Neuronal stem cell (in vitro differentiated cells): ENCODE data around the gene RPLP2.

Experiments used
- DNase-seq: peaks from one replicate; pipeline ENCODE4 v3.0.0-alpha.2; 2013; ENCODE audit warnings: low spot score
- H2AFZ ChIP-seq: one replicate; pipeline ENCODE4 v1.6.1; 2013; ENCODE audit warnings: mild to moderate bottlenecking, low read length, inconsistent platforms
- H2AK5ac ChIP-seq: 2 replicates; pipeline ENCODE4 v1.6.1; 2013; ENCODE audit warnings: low read depth, mild to moderate bottlenecking, inconsistent platforms, low read length, moderate library complexity, mixed read lengths
- H2BK120ac ChIP-seq: 2 replicates; pipeline ENCODE4 v1.6.1; 2013; ENCODE audit warnings: low read depth, mild to moderate bottlenecking, inconsistent platforms, low read length, moderate library complexity, mixed read lengths
- H2BK12ac ChIP-seq: one replicate; pipeline ENCODE4 v1.6.1; 2013; ENCODE audit warnings: low read length, inconsistent platforms
- H2BK15ac ChIP-seq: 2 replicates; pipeline ENCODE4 v1.6.1; 2013; ENCODE audit warnings: mild to moderate bottlenecking, low read length, inconsistent platforms, mixed read lengths
- H2BK5ac ChIP-seq: one replicate; pipeline ENCODE4 v1.6.1; 2013; ENCODE audit warnings: inconsistent platforms, mild to moderate bottlenecking, low read length, moderate library complexity
- H3K14ac ChIP-seq: one replicate; pipeline ENCODE4 v1.6.1; 2013; ENCODE audit warnings: low read length, inconsistent platforms
- H3K18ac ChIP-seq: 2 replicates; pipeline ENCODE4 v1.6.1; 2013; ENCODE audit warnings: low read length, inconsistent platforms
- H3K23ac ChIP-seq: 2 replicates; pipeline ENCODE4 v1.6.1; 2013; ENCODE audit warnings: low read depth, mild to moderate bottlenecking, mixed read lengths, low read length, inconsistent platforms; ENCODE audit not compliant: poor library complexity
- H3K27ac ChIP-seq: replicated peaks from 3 replicates; pipeline ENCODE4 v1.5.1; 2013; ENCODE audit warnings: low read length, inconsistent platforms
- H3K27me3 ChIP-seq, 3 experiments: 2 replicates each; pipeline ENCODE4 v1.6.1; 2013; ENCODE audit warnings: low read length in 3 of 3, mild to moderate bottlenecking in 2 of 3, inconsistent platforms in 1 of 3, low read depth in 1 of 3, mixed read lengths in 1 of 3, moderate library complexity in 1 of 3; ENCODE audit not compliant: control insufficient read depth in 3 of 3, insufficient read depth in 3 of 3
- H3K36me3 ChIP-seq, 2 donors: replicated peaks in 1 of 2; 2 replicates each; pipeline ENCODE4 v1.6.1; 2013; ENCODE audit warnings: low read length in 2 of 2; ENCODE audit not compliant: control insufficient read depth in 2 of 2, insufficient read depth in 2 of 2
- H3K4ac ChIP-seq: 2 replicates; pipeline ENCODE4 v1.6.1; 2013; ENCODE audit warnings: inconsistent platforms, mild to moderate bottlenecking, low read length, moderate library complexity
- H3K4me1 ChIP-seq, 2 donors: 1 replicate in 1 of 2; 2 replicates in 1 of 2; pipeline ENCODE4 v1.6.1; 2013; ENCODE audit warnings: low read length in 2 of 2, low read depth in 1 of 2; ENCODE audit not compliant: control insufficient read depth in 2 of 2, insufficient read depth in 1 of 2
- H3K4me2 ChIP-seq: one replicate; pipeline ENCODE4 v1.6.1; 2013; ENCODE audit warnings: mild to moderate bottlenecking, low read length, inconsistent platforms; ENCODE audit not compliant: insufficient read depth, poor library complexity, severe bottlenecking
- H3K4me3 ChIP-seq, 2 donors: 2 replicates each; pipeline ENCODE4 v1.5.1; 2013; ENCODE audit warnings: low read length in 2 of 2, mild to moderate bottlenecking in 2 of 2, inconsistent platforms in 1 of 2, moderate library complexity in 1 of 2
- H3K79me1 ChIP-seq: one replicate; pipeline ENCODE4 v1.6.1; 2013; ENCODE audit warnings: low read depth, mild to moderate bottlenecking, inconsistent platforms, low read length, moderate library complexity
- H3K9ac ChIP-seq: one replicate; pipeline ENCODE4 v1.6.1; 2013; ENCODE audit warnings: mild to moderate bottlenecking, low read depth, low read length, inconsistent platforms; ENCODE audit not compliant: poor library complexity
- H3K9me3 ChIP-seq, 2 donors: replicated peaks in 1 of 2; 2 replicates each; pipeline versions ENCODE3 to v1.6.1; 2013; ENCODE audit warnings: low read length in 2 of 2, mild to moderate bottlenecking in 2 of 2, inconsistent platforms in 1 of 2, low read depth in 1 of 2, mixed read lengths in 1 of 2, moderate library complexity in 1 of 2; ENCODE audit not compliant: control insufficient read depth in 2 of 2, insufficient read depth in 1 of 2
- H4K8ac ChIP-seq: one replicate; pipeline ENCODE4 v1.6.1; 2013; ENCODE audit warnings: low read depth, mild to moderate bottlenecking, inconsistent platforms, low read length, moderate library complexity
- H4K91ac ChIP-seq: one replicate; pipeline ENCODE4 v1.6.1; 2013; ENCODE audit warnings: low read length, low read depth, mild to moderate bottlenecking, inconsistent platforms; ENCODE audit not compliant: poor library complexity
- WGBS, 2 donors: extraction: QIAGEN DNeasy Blood & Tissue Kit; methylation state at CpG; one replicate each; pipeline ENCODE4 v1.1.7; 2013; ENCODE audit warnings: missing lambda C conversion rate in 2 of 2, mixed read lengths in 1 of 2; ENCODE audit not compliant: insufficient read length in 2 of 2, insufficient replicate concordance in 1 of 2; ENCODE audit errors: extremely low coverage in 2 of 2; 5-methylcytosine and 5-hydroxymethylcytosine counted together

Gene RPLP2

DNA sequence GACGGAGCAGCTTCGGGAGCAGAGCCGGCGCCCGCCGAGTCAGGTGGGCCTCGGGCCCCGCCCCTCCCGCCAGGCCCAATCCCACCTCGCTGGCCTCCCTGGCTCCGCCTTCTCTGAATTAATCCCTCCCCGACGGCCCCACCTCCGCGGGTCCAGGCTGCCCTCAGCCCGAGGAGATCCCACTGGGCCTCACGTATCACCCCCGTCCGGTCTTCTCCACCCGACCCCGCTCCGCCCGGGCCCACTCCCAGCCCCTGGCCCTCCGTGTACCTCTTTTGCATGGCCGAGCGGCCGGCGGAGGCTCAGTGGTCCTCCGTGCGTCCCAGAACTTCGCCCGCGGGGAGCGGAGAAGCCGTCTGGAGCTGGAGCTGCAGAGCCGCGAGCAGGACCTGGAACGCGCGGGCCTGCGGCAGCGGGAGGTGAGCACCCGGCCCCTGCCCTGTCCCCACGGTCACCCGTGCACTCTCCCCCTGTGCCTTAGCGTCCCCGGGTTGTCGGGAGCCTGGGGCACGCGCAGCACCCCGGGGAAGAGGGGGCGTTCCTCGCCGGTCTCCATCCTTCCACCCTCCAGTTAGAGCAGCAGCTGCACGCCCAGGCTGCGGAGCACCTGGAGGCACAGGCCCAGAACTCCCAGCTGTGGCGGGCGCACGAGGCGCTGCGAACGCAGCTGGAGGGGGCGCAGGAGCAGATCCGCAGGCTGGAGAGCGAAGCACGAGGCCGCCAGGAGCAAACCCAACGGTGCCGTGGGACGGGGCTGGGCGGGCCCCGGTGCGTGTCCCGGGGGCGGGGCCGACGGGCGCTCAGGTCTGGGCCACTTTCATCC is 20.7 kb downstream of the RPLP2 start:
- Histone ChIP-seq H3K9ac (peak overlapping the region; percentile 94), H3K4me1 (peaks cover 53 to 59% of the 10 kb centered on the region in 2 donors), H3K9me3 (peaks cover 0 to 3% of the 10 kb centered on the region in 2 donors), H3K4me3 (peak overlapping the region; percentile 45 to 73), H3K79me1 (peaks cover 10% of the 10 kb centered on the region), H3K14ac (peak overlapping the region; percentile 94), H3K4ac (no peak overlapping the region), H2AFZ (peak overlapping the region; percentile 80), H3K18ac (peak overlapping the region; percentile 99), H2AK5ac (peak overlapping the region; percentile 43), H2BK12ac (peak overlapping the region; percentile 94), H4K91ac (no peak overlapping the region), H2BK120ac (peak overlapping the region; percentile 96), H4K8ac (no peak overlapping the region), H3K36me3 (peaks cover 0 to 8% of the 10 kb centered on the region in 2 donors), H3K27ac (no peak overlapping the region), H3K27me3 (peaks cover 9 to 55% (median 18%) of the 10 kb centered on the region in 3 experiments), H3K4me2 (peak overlapping the region; percentile 86), H2BK5ac (peak overlapping the region; percentile 95), H3K23ac (peak overlapping the region; percentile 91), H2BK15ac (peak overlapping the region; percentile 72)
- no peak for DNase-seq
- WGBS, 2 donors, result no CpG with 5 or more reads among the region's 78 CpGs

DNA sequence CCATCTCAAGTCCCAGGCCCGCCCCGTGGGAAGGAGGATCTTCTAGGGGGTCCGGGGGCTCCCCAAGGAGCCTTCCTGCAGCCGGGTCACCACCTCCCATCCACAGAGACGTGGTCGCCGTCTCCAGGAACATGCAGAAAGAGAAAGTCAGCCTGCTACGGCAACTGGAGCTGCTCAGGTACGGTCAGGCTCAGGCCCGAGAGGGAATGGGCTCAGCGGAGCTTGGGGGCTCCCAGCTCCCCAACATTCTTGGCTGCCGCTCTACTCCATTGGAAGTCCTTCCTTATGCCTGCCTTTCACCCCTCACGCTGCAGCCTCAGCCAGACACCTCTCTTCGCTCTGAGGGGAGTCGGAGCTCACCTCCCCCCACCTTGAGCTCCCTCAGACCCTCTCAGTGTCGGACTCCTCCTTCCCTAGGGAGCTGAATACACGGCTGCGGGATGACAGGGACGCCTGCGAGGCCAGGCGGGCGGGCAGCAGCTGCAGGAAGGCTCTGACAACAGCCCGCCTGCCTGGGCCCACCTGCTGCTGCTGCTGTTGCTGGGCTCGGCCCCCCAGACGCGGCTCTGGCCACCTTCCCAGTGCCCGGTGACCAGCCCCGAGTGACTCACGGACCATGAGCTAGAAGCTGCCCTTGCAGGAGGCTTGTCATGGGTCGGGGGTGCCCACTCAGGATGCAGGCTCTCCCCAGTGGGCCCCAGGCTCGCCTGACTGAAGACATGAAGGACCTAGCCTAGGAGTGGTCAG is 21.5 kb downstream of the RPLP2 start:
- Histone ChIP-seq H2AK5ac (peak overlapping the region; percentile 100), H2BK5ac (peak overlapping the region; percentile 59), H3K4ac (no peak overlapping the region), H3K36me3 (peaks cover 2 to 10% of the 10 kb centered on the region in 2 donors), H4K91ac (no peak overlapping the region), H3K23ac (peak overlapping the region; percentile 91), H3K9me3 (peaks cover 0 to 3% of the 10 kb centered on the region in 2 donors), H2BK12ac (peak overlapping the region; percentile 99), H2AFZ (peak overlapping the region; percentile 80), H2BK15ac (peak overlapping the region; percentile 100), H3K9ac (peak overlapping the region; percentile 88), H3K27me3 (peaks cover 9 to 48% (median 18%) of the 10 kb centered on the region in 3 experiments), H3K4me1 (peaks cover 53 to 58% of the 10 kb centered on the region in 2 donors), H3K18ac (peak overlapping the region; percentile 99), H3K4me3 (peak overlapping the region; percentile 57 to 62), H3K4me2 (peak overlapping the region; percentile 86), H3K14ac (no peak overlapping the region), H2BK120ac (peak overlapping the region; percentile 82), H3K79me1 (peaks cover 12% of the 10 kb centered on the region), H4K8ac (no peak overlapping the region), H3K27ac (no peak overlapping the region)
- no peak for DNase-seq
- no CpG with 5 or more reads among the region's 31 CpGs for WGBS, 2 donors

DNA sequence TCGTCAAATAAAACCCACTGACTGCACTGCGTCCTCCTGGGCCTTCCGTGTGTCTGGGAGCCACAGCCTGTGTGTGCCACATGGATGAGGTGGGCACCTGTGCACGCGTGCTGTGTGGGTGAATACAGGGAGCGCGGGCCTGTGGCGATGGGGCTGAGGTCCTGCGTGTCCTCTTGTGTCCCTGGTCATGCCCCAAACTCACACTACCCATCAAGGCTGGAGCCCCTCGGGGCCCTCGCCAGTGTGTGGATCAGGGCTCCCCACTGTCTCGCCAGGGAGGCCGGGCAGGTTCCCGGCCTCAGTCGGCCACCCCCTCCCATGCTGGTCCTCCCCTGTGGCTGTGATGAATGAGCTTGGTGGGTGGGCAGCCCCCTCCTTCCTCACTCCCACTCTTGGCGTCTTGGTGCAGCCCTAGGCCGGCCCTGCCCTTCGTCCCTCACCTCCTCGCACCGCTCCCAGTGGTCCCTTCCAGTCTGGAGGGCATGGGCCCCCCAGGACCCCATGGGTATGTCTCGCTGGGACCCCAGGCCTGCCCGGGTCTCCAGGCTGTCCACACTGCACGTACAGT is 22.3 kb downstream of the RPLP2 start:
- peak overlapping the region; percentile 82 for H2BK120ac ChIP-seq
- peak overlapping the region; percentile 100 for H2AK5ac ChIP-seq
- H3K79me1 ChIP-seq, result peaks cover 15% of the 10 kb centered on the region
- peak overlapping the region; percentile 93 for H3K23ac ChIP-seq
- peak overlapping the region; percentile 88 for H3K9ac ChIP-seq
- peak overlapping the region; percentile 95 for H3K4ac ChIP-seq
- H2BK15ac ChIP-seq, result peak overlapping the region; percentile 100
- H2AFZ ChIP-seq, result peak overlapping the region; percentile 89
- peak overlapping the region; percentile 99 for H2BK12ac ChIP-seq
- H4K8ac ChIP-seq, result peak overlapping the region; percentile 100
- H4K91ac ChIP-seq, result no peak overlapping the region
- H3K27me3 ChIP-seq, result peaks cover 9 to 46% (median 18%) of the 10 kb centered on the region in 3 experiments
- peak overlapping the region; percentile 99 for H3K18ac ChIP-seq
- peaks cover 53 to 57% of the 10 kb centered on the region in 2 donors for H3K4me1 ChIP-seq
- peaks cover 9 to 17% of the 10 kb centered on the region in 2 donors for H3K36me3 ChIP-seq
- peak overlapping the region; percentile 86 for H3K4me2 ChIP-seq
- peak overlapping the region; percentile 68 for H3K27ac ChIP-seq
- peak overlapping the region; percentile 89 for H3K14ac ChIP-seq
- H3K4me3 ChIP-seq, result peak overlapping the region; percentile 62 to 78
- peaks cover 0 to 3% of the 10 kb centered on the region in 2 donors for H3K9me3 ChIP-seq
- H2BK5ac ChIP-seq, result peak overlapping the region; percentile 91
- no peak for DNase-seq
- no CpG with 5 or more reads among the region's 23 CpGs for WGBS, 2 donors
